Stimulated activated CD4-positive, alpha-beta T cell treated with anti-CD3 and anti-CD28 coated beads, TNF-alpha, amount 100 ng/mL, for 48 hours (primary cell): ENCODE data around the gene PMP22.

Experiments used
- DNase-seq, 3 donors: peaks; one replicate each; pipeline ENCODE4 v3.0.0-alpha.2; 2020; ENCODE audit warnings: low read depth in 3 of 3

PMP22 gene

GRCh38 chr17:15265131-15265530 lies at the start of gene PMP22:
PMP22 (minus strand) TSS chr17:15265326; CDS start chr17:15260727, 4,599 bp downstream.
- DNase-seq = no peak

GRCh38 chr17:15311996-15312395 lies 46.9 kb upstream of the PMP22 start:
- no peak for DNase-seq

- no peak for DNase-seq
These were observed 44.7 kb upstream of the PMP22 start for GRCh38 chr17:15309793-15310192.

GRCh38 chr17:15309236-15309635 lies 44.1 kb upstream of the PMP22 start:
- DNase-seq = no peak

- DNase-seq = no peak
These were observed 43.6 kb upstream of the PMP22 start for GRCh38 chr17:15308758-15309157.

- no peak for DNase-seq
These were observed 42.6 kb upstream of the PMP22 start for GRCh38 chr17:15307710-15308111.

- no peak for DNase-seq
These were observed 38.7 kb upstream of the PMP22 start for GRCh38 chr17:15303851-15304250.

- no peak for DNase-seq
These were observed 38.1 kb upstream of the PMP22 start for GRCh38 chr17:15303268-15303667.

GRCh38 chr17:15301845-15302244 lies 36.7 kb upstream of the PMP22 start:
- no peak for DNase-seq

GRCh38 chr17:15298176-15298575 lies 33.0 kb upstream of the PMP22 start:
- no peak for DNase-seq

GRCh38 chr17:15293558-15293957 lies 28.4 kb upstream of the PMP22 start:
- DNase-seq = no peak

- DNase-seq = no peak
These were observed 26.7 kb upstream of the PMP22 start for GRCh38 chr17:15291674-15292361.

- DNase-seq = no peak
These were observed 25.5 kb upstream of the PMP22 start for GRCh38 chr17:15290605-15291004.

- no peak for DNase-seq
These were observed 24.4 kb upstream of the PMP22 start for GRCh38 chr17:15289285-15290183.

- DNase-seq = no peak
These were observed 23.7 kb upstream of the PMP22 start for GRCh38 chr17:15288859-15289258.

GRCh38 chr17:15287538-15288267 lies 22.6 kb upstream of the PMP22 start:
- DNase-seq = no peak

- DNase-seq = no peak
These were observed 20.3 kb upstream of the PMP22 start for GRCh38 chr17:15285466-15285865.

- DNase-seq = no peak
These were observed 19.4 kb upstream of the PMP22 start for GRCh38 chr17:15284537-15284936.

- no peak for DNase-seq
These were observed 19.0 kb upstream of the PMP22 start for GRCh38 chr17:15284107-15284506.

- DNase-seq = no peak
These were observed 16.8 kb upstream of the PMP22 start for GRCh38 chr17:15281909-15282308.

GRCh38 chr17:15278924-15279477 lies 13.9 kb upstream of the PMP22 start:
- no peak for DNase-seq

- DNase-seq = no peak
These were observed 13.3 kb upstream of the PMP22 start for GRCh38 chr17:15278380-15278779.
